Epithelial cell of prostate (primary cell): Measurements from ENCODE around the gene ASCC3.

ENCODE experiments used
- DNase-seq: peaks from one replicate; pipeline ENCODE4 v3.0.0-alpha.2; 2011; ENCODE audit warnings: low read depth, low spot score
- H3K27ac ChIP-seq: fragments of 450-650 bp; 2 replicates; pipeline ENCODE4 v1.5.1; 2017; ENCODE audit warnings: mild to moderate bottlenecking

Gene ASCC3, protein sequence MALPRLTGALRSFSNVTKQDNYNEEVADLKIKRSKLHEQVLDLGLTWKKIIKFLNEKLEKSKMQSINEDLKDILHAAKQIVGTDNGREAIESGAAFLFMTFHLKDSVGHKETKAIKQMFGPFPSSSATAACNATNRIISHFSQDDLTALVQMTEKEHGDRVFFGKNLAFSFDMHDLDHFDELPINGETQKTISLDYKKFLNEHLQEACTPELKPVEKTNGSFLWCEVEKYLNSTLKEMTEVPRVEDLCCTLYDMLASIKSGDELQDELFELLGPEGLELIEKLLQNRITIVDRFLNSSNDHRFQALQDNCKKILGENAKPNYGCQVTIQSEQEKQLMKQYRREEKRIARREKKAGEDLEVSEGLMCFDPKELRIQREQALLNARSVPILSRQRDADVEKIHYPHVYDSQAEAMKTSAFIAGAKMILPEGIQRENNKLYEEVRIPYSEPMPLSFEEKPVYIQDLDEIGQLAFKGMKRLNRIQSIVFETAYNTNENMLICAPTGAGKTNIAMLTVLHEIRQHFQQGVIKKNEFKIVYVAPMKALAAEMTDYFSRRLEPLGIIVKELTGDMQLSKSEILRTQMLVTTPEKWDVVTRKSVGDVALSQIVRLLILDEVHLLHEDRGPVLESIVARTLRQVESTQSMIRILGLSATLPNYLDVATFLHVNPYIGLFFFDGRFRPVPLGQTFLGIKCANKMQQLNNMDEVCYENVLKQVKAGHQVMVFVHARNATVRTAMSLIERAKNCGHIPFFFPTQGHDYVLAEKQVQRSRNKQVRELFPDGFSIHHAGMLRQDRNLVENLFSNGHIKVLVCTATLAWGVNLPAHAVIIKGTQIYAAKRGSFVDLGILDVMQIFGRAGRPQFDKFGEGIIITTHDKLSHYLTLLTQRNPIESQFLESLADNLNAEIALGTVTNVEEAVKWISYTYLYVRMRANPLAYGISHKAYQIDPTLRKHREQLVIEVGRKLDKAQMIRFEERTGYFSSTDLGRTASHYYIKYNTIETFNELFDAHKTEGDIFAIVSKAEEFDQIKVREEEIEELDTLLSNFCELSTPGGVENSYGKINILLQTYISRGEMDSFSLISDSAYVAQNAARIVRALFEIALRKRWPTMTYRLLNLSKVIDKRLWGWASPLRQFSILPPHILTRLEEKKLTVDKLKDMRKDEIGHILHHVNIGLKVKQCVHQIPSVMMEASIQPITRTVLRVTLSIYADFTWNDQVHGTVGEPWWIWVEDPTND (N-terminal part only)

GRCh38 chr6:100880853-100881706 lies at the start of gene ASCC3:
Gene ASCC3 (minus strand): TSS chr6:100881329. CDS start chr6:100867997, 13,332 bp downstream.
- peak; percentile 45 for DNase-seq
- peak within 1 kb of the TSS; percentile 85 for H3K27ac ChIP-seq

DNA sequence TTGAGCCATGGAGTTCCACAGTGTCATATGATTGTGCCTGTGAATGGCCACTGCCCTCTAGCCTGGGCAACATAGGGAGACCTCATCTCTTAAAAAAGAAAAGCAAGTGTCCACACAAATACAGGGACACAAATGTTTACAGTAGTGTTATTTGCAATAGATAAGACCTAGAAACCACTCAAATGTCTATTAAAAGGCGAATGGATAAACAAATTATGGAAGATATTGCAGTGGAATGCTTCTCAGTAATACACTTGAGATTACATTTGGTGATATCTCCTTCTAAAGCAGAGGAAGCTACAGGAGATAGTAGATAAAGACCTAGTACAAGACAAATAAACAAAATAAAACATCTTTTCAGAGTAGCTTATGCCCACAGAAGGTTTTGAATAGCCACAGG lies 44.6 kb upstream of the ASCC3 start:
- no peak overlapping the region for H3K27ac ChIP-seq

GRCh38 chr6:100924534-100925227 lies 43.6 kb upstream of the ASCC3 start:
- no peak overlapping the region for H3K27ac ChIP-seq
- DNase-seq, result no peak

More for the DNA sequence above, 44.6 kb upstream of the ASCC3 start:
- DNase-seq, result no peak

DNA sequence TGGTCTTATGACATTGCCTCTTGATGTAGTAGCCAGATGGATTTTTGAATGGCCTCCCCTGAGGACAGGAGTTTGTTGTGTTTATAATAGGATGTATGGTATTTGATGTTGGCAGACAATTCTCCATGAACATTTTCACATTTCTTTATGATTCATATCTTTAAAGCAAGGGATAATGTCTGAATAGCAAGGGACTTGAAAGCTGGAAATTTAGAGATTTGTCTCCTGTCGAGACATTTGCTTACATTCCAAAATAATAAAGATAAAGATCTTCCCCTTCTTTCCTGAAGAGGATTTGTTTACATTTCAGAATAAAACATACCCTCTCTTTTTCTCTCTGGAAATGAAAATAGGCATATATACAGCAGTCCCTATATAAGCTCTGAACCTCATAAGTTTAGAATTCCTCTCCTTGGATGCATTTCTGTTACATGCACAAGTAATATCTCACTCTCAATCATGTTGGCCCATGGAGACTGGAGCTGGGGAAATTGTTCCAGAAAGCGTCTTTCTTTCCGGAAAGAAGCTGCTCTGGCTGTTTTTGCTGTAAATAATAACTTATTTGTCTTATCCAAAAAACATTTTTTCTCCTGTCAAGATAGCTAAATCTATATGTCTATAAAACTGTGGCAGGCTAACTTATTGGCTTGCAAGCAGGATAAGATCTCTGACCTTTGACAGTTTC lies 42.5 kb upstream of the ASCC3 start:
- DNase-seq, result no peak
- no peak overlapping the region for H3K27ac ChIP-seq

- no peak for DNase-seq
- no peak overlapping the region for H3K27ac ChIP-seq
Measured at GRCh38 chr6:100920028-100920605, 39.0 kb upstream of the ASCC3 start.

- DNase-seq, result no peak
- H3K27ac ChIP-seq, result no peak overlapping the region
Measured at GRCh38 chr6:100918152-100918551, 37.0 kb upstream of the ASCC3 start.

DNA sequence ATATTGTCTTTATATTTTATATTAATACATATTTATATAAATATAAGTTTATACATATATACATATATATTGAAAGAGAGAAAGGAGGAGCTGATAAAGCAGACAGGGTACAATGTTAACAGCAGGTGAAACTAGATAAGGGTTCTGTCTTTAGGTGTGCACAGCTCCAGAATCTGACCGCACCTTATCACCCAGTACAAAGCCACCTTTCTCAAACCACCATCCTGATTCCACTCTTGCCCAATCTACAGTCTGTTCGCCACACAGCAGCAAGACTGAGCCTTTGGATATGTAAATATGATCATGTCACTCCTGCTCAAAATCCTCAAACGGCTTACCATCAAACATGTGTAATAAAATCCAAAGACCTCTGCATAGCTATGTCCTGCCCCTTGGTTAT lies 34.7 kb upstream of the ASCC3 start:
- DNase-seq, result no peak
- no peak overlapping the region for H3K27ac ChIP-seq

- H3K27ac ChIP-seq, result no peak overlapping the region
- no peak for DNase-seq
Measured at GRCh38 chr6:100913400-100914276, 32.5 kb upstream of the ASCC3 start.

GRCh38 chr6:100906325-100906724 lies 25.2 kb upstream of the ASCC3 start:
- DNase-seq, result no peak
- H3K27ac ChIP-seq, result no peak overlapping the region

DNA sequence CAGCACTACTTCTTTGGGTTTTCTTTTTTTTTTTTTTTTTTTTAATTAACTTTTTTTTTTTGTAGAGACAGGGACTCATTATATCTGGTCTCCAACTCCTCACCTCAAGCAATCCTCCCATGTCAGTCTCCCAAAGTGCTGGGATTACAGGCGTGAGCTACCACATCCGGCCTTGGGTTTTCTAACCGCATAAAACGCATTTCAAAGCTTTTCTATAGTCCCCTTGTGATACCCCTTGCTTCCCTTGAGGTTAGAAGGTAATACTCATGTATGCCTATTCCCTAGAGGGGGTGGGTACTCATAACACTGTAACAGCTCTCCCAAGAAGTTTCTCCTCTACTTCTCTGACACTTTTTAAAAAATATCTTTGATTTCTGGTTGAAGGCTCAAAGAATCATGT lies 23.9 kb upstream of the ASCC3 start:
- DNase-seq, result no peak

GRCh38 chr6:100904316-100904715 lies 23.2 kb upstream of the ASCC3 start:
- no peak for DNase-seq
- no peak overlapping the region for H3K27ac ChIP-seq

More for the DNA sequence above, 23.9 kb upstream of the ASCC3 start:
- no peak overlapping the region for H3K27ac ChIP-seq

GRCh38 chr6:100901582-100901981 lies 20.5 kb upstream of the ASCC3 start:
- no peak overlapping the region for H3K27ac ChIP-seq
- DNase-seq, result no peak

GRCh38 chr6:100899202-100899601 lies 18.1 kb upstream of the ASCC3 start:
- DNase-seq, result no peak
- H3K27ac ChIP-seq, result no peak overlapping the region

- no peak overlapping the region for H3K27ac ChIP-seq
- no peak for DNase-seq
Measured at GRCh38 chr6:100897671-100898070, 16.5 kb upstream of the ASCC3 start.

GRCh38 chr6:100893743-100894142 lies 12.6 kb upstream of the ASCC3 start:
- no peak for DNase-seq
- no peak overlapping the region for H3K27ac ChIP-seq

- H3K27ac ChIP-seq, result no peak overlapping the region
- DNase-seq, result no peak
Measured at GRCh38 chr6:100892693-100893092, 11.6 kb upstream of the ASCC3 start.

GRCh38 chr6:100892116-100892515 lies 11.0 kb upstream of the ASCC3 start:
- no peak overlapping the region for H3K27ac ChIP-seq
- no peak for DNase-seq
